Activated naive CD4-positive, alpha-beta T cell treated with anti-CD3 and anti-CD28 coated beads, Interleukin-2, amount 50 U/mL, for 72 hours (primary cell): Measurements from ENCODE around the gene ADSL. TPM values are rescaled to one million over a fixed set of nuclear protein-coding genes. Genes with fewer than 3 reads are reported as not detected.

ENCODE experiments used
- ATAC-seq, 2 donors: fragments of 150-1000 bp; cut with Tn5 transposase; 2 replicates each; pipeline ENCODE4 v1.10.0; 2021; ENCODE audit warnings: mild to moderate bottlenecking in 2 of 2, moderate library complexity in 2 of 2
- DNase-seq, 2 donors: peaks; one replicate each; pipeline ENCODE4 v3.0.0; 2021 to 2022; ENCODE audit warnings: low spot score in 2 of 2
- H3K27ac Mint-ChIP-seq, 2 donors: one replicate each; pipeline ENCODE4 v1.8.0; 2022; ENCODE audit warnings: mild to moderate bottlenecking in 2 of 2, mixed read lengths in 2 of 2
- H3K36me3 Mint-ChIP-seq, 2 donors: one replicate each; pipeline ENCODE4 v1.8.0; 2022; ENCODE audit warnings: mixed read lengths in 2 of 2
- H3K9me3 Mint-ChIP-seq, 2 donors: one replicate each; pipeline ENCODE4 v1.8.0; 2022; ENCODE audit warnings: mixed read lengths in 2 of 2
- total RNA-seq, 2 donors: library from RNA; stranded (reverse); gene quantifications; one replicate each; pipeline ENCODE4 v1.2.3, GENCODE V29; 2022

Gene ADSL
- total RNA-seq, 2 donors from 2014 or later, result 97.4 to 135 TPM

- Mint-ChIP-seq H3K9me3 (no peaks in the 10 kb centered on the region), H3K27ac (peak overlapping the region; percentile 76 to 98), H3K36me3 (peaks cover 0 to 29% of the 10 kb centered on the region in 2 donors)
- ATAC-seq (peak; percentile 17 to 59), DNase-seq (no peak)
These were observed 69.4 kb downstream of the ADSL start for GRCh38 chr22:40415531-40416266.

- DNase-seq, result no peak
- Mint-ChIP-seq H3K27ac (peak overlapping the region; percentile 76 to 98), H3K36me3 (peaks cover 0 to 28% of the 10 kb centered on the region in 2 donors), H3K9me3 (no peaks in the 10 kb centered on the region)
- ATAC-seq, result no peak
These were observed 69.9 kb downstream of the ADSL start for GRCh38 chr22:40416267-40416570.

GRCh38 chr22:40416636-40417035 lies 70.3 kb downstream of the ADSL start:
- no peak for ATAC-seq
- H3K27ac Mint-ChIP-seq, result peak overlapping the region; percentile 53 to 76

GRCh38 chr22:40417041-40417440 lies 70.7 kb downstream of the ADSL start:
- Mint-ChIP-seq H3K27ac (peak overlapping the region; percentile 76 to 81), H3K9me3 (no peaks in the 10 kb centered on the region), H3K36me3 (peaks cover 0 to 19% of the 10 kb centered on the region in 2 donors)
- ATAC-seq, result no peak
- no peak for DNase-seq

More at GRCh38 chr22:40416636-40417035, 70.3 kb downstream of the ADSL start:
- DNase-seq, result no peak
- Mint-ChIP-seq H3K36me3 (peaks cover 0 to 23% of the 10 kb centered on the region in 2 donors), H3K9me3 (no peaks in the 10 kb centered on the region)

GRCh38 chr22:40417881-40418280 lies 71.6 kb downstream of the ADSL start:
- Mint-ChIP-seq H3K9me3 (no peaks in the 10 kb centered on the region), H3K27ac (peak overlapping the region; percentile 29 to 63), H3K36me3 (peaks cover 0 to 13% of the 10 kb centered on the region in 2 donors)
- DNase-seq, result no peak
- no peak for ATAC-seq

- Mint-ChIP-seq H3K36me3 (peaks cover 0 to 18% of the 10 kb centered on the region in 2 donors), H3K27ac (no peak overlapping the region), H3K9me3 (no peaks in the 10 kb centered on the region)
- ATAC-seq (no peak), DNase-seq (no peak)
These were observed 72.3 kb downstream of the ADSL start for GRCh38 chr22:40418366-40419201.

GRCh38 chr22:40419718-40420117 lies 73.4 kb downstream of the ADSL start:
- Mint-ChIP-seq H3K36me3 (peaks cover 0 to 18% of the 10 kb centered on the region in 2 donors), H3K27ac (no peak overlapping the region), H3K9me3 (no peaks in the 10 kb centered on the region)
- DNase-seq (no peak), ATAC-seq (no peak)

GRCh38 chr22:40420341-40421081 lies 74.2 kb downstream of the ADSL start:
- DNase-seq (no peak), ATAC-seq (no peak)
- no peaks in the 10 kb centered on the region for H3K9me3 Mint-ChIP-seq
- H3K27ac Mint-ChIP-seq, result peak overlapping the region in 1 of 2 donors; percentile 81
- peaks cover 0 to 17% of the 10 kb centered on the region in 2 donors for H3K36me3 Mint-ChIP-seq

GRCh38 chr22:40421082-40421350 lies 74.7 kb downstream of the ADSL start:
- ATAC-seq, result no peak
- Mint-ChIP-seq H3K36me3 (peaks cover 0 to 12% of the 10 kb centered on the region in 2 donors), H3K9me3 (no peaks in the 10 kb centered on the region), H3K27ac (peak overlapping the region; percentile 72 to 81)
- DNase-seq, result no peak

- DNase-seq (no peak), ATAC-seq (no peak)
- peaks cover 0 to 5% of the 10 kb centered on the region in 2 donors for H3K36me3 Mint-ChIP-seq
- H3K9me3 Mint-ChIP-seq, result no peaks in the 10 kb centered on the region
- H3K27ac Mint-ChIP-seq, result peak overlapping the region; percentile 72 to 81
These were observed 75.6 kb downstream of the ADSL start for GRCh38 chr22:40421941-40422340.

- Mint-ChIP-seq H3K27ac (peak overlapping the region; percentile 72 to 76), H3K36me3 (peaks cover 0 to 5% of the 10 kb centered on the region in 2 donors), H3K9me3 (no peaks in the 10 kb centered on the region)
- ATAC-seq, result no peak
- DNase-seq, result peak in 1 of 2 donors; percentile 39
These were observed 76.4 kb downstream of the ADSL start for GRCh38 chr22:40422558-40423309.

- DNase-seq (no peak), ATAC-seq (no peak)
- Mint-ChIP-seq H3K9me3 (no peaks in the 10 kb centered on the region), H3K27ac (peak overlapping the region; percentile 38 to 76), H3K36me3 (peaks cover 0 to 5% of the 10 kb centered on the region in 2 donors)
These were observed 77.0 kb downstream of the ADSL start for GRCh38 chr22:40423310-40423688.

GRCh38 chr22:40423882-40424640 lies 77.8 kb downstream of the ADSL start:
- Mint-ChIP-seq H3K27ac (peak overlapping the region; percentile 63 to 76), H3K36me3 (peaks cover 0 to 9% of the 10 kb centered on the region in 2 donors), H3K9me3 (no peaks in the 10 kb centered on the region)
- ATAC-seq, result no peak
- peak in 1 of 2 donors; percentile 42 for DNase-seq

- DNase-seq, result peak in 1 of 2 donors; percentile 33
- ATAC-seq, result no peak
- H3K36me3 Mint-ChIP-seq, result peaks cover 0 to 10% of the 10 kb centered on the region in 2 donors
- H3K27ac Mint-ChIP-seq, result peak overlapping the region; percentile 15 to 63
- H3K9me3 Mint-ChIP-seq, result no peaks in the 10 kb centered on the region
These were observed 78.8 kb downstream of the ADSL start for GRCh38 chr22:40425082-40425481.

GRCh38 chr22:40426594-40427333 lies 80.5 kb downstream of the ADSL start:
- H3K36me3 Mint-ChIP-seq, result peaks cover 4 to 17% of the 10 kb centered on the region in 2 donors
- H3K27ac Mint-ChIP-seq, result peak overlapping the region; percentile 75 to 85
- H3K9me3 Mint-ChIP-seq, result no peaks in the 10 kb centered on the region
- DNase-seq, result no peak
- ATAC-seq, result no peak
